ENCODE measurements around the gene SPECC1.
"Not testable (repeated sequence)": the region's sequence is repeated elsewhere in the genome, so short reads cannot be mapped to it uniquely, and the experiment has no call there.

Gene SPECC1

DNA sequence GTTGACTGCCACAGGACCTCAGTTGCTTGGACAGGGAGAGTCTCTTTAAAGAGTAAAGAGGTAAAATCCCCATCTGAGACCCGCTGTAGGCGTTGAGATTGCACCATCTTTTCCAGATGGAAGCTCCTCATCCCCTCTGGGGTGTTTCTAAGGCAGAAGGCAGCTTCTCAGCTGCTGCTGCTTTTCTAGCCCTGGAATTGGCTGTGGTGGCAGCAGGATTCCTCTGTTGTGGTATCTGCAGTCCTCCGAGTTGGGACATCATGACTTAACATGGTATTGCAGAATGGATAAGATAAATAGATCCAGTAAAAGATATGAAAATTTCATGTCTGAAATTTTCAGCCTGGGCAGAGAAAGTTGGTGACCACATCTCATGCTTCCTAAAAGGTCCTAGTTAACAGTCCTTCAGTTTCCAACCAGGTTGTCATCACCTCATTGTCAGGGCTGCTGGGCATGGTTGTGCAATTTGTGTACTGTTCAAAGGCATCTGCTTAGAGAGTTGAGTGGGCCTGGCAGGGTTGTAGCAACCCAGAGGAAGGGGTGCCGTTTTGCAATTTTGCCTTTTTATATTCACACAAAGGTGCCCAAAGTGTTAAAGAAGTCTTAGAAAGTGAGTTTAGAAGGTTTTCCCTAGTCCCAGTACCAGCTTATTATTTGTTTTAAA, 150.4 kb downstream of the SPECC1 start:
- DNase-seq (ENCODE audit: low read depth), result no peak
- TF ChIP-seq, protein P1, sequence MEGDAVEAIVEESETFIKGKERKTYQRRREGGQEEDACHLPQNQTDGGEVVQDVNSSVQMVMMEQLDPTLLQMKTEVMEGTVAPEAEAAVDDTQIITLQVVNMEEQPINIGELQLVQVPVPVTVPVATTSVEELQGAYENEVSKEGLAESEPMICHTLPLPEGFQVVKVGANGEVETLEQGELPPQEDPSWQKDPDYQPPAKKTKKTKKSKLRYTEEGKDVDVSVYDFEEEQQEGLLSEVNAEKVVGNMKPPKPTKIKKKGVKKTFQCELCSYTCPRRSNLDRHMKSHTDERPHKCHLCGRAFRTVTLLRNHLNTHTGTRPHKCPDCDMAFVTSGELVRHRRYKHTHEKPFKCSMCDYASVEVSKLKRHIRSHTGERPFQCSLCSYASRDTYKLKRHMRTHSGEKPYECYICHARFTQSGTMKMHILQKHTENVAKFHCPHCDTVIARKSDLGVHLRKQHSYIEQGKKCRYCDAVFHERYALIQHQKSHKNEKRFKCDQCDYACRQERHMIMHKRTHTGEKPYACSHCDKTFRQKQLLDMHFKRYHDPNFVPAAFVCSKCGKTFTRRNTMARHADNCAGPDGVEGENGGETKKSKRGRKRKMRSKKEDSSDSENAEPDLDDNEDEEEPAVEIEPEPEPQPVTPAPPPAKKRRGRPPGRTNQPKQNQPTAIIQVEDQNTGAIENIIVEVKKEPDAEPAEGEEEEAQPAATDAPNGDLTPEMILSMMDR (IDR thresholded peaks at IDR 0.05; ENCODE audit: control insufficient read depth, extremely low read depth, insufficient read depth), result no peak
- H3K4me3 ChIP-seq (ENCODE audit: low read depth, low read length), result no peak overlapping the region

DNA sequence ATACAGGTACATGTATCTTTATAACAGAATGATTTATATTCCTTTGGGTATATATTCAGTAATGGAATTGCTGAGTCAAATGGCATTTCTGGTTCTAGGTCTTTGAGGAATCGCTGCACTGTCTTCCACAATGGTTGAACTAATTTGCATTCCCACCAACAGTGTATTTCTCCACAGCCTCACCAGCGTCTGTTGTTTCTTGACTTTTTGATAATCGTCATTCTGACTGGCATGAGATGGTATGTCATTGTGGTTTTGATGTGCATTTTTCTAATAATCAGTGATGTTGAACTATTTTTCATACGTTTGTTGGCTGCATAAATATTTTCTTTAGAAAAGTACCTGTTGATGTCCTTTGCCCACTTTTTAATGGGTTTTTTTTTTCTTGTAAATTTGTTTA, 156.4 kb downstream of the SPECC1 start:
- DNase-seq (ENCODE audit: low read depth); H3K4me3 ChIP-seq (ENCODE audit: low read depth, low read length): not testable (repeated sequence)

DNA sequence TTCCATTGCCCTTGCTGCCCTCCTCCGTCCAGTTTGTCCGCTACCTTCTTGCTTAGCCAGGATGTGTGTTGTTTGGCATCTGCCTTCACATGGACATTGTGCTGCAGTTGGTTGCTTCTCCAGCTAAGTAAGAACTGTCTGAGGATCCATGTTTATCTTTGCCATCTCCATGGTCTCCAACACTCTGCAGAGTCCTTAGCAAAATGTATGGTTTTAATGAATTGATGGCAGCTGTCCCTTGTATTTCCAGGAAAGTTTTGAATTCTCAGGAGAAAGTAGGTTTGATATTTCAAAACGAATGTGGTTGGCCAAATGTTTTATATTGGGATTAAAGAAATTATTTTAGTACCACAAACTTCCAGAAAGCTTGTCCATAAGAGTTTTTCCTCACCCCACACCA, 160.9 kb downstream of the SPECC1 start:
- no peak overlapping the region for H3K4me3 ChIP-seq (ENCODE audit: low read depth, low read length)
- TF ChIP-seq, protein P1 (IDR thresholded peaks at IDR 0.05; ENCODE audit: control insufficient read depth, extremely low read depth, insufficient read depth), result no peak
- no peak for DNase-seq (ENCODE audit: low read depth)

DNA sequence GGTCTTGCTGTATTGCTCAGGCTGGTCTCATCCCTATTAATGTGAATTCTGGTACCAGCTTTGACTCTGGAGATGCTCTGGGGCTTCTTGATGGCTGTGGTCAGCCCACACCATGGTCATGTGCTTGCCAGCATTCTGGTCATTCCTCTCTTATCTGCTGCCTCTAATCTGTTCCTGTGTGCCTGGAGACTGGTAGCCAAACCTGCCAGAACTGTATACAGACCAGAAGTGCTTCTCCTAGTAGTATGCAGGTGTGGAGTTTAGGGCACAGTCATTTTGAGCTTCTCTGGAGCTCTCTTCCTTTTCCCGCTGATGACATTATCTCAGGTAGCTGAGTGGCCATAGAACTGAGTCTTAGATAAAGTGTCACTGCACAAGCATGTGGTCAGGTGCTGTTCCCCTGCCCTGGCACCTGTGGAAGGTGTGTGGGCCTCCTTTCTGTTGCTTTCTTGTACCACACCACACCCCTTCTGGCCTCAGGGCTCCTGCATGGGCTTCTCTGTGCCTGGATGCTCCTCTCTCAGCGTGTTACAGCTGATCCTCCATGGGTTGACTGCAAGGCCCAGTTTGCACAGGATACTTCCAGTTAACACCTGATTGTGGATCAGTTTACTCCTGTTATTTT, 162.7 kb downstream of the SPECC1 start:
- no peak overlapping the region for H3K4me3 ChIP-seq (ENCODE audit: low read depth, low read length)
- TF ChIP-seq, protein P1 (IDR thresholded peaks at IDR 0.05; ENCODE audit: control insufficient read depth, extremely low read depth, insufficient read depth), result no peak
- DNase-seq (ENCODE audit: low read depth), result no peak

DNA sequence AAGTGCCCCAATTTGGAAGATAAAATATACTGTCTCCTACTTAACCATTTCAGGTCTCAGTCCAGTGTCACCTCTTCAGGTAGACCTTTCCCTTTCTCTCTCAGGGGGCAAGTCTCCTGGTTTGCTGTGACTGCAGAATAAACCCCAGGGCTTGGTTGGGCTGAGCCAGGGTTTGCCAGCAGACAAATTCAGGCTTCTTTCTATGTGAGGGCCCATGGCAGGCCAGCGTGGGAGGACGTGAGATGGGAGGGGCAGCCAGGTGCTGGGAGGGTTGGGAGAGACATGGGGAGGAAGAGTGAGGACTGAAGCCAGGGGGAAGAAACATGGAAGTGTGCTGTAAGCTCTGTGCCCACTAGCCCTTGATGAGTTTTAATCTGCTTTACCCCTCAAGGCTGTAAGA, 163.2 kb downstream of the SPECC1 start:
- no peak for DNase-seq (ENCODE audit: low read depth)
- TF ChIP-seq, protein P1 (IDR thresholded peaks at IDR 0.05; ENCODE audit: control insufficient read depth, extremely low read depth, insufficient read depth), result no peak
- H3K4me3 ChIP-seq (ENCODE audit: low read depth, low read length), result no peak overlapping the region

DNA sequence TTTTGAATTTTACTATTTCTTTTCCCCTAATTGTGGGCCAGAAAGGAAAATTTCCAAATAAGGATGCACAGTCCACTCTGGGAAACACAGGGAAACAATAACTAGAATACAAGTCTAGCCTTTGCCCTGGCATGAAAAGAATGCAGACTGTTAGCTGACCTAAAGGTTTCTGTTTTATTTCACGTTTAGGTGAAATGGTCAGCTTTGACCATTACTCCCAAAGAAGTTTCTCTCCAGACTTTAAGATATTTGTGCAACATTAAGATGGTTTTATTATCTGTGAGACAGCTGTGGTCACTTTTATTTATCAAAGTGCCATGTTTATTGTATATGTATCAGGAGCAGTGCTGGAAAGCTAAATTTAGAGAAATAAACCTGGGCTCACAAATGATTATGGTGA, 163.9 kb downstream of the SPECC1 start:
- H3K4me3 ChIP-seq (ENCODE audit: low read depth, low read length), result no peak overlapping the region
- no peak for DNase-seq (ENCODE audit: low read depth)
- TF ChIP-seq, protein P1 (IDR thresholded peaks at IDR 0.05; ENCODE audit: control insufficient read depth, extremely low read depth, insufficient read depth), result no peak

DNA sequence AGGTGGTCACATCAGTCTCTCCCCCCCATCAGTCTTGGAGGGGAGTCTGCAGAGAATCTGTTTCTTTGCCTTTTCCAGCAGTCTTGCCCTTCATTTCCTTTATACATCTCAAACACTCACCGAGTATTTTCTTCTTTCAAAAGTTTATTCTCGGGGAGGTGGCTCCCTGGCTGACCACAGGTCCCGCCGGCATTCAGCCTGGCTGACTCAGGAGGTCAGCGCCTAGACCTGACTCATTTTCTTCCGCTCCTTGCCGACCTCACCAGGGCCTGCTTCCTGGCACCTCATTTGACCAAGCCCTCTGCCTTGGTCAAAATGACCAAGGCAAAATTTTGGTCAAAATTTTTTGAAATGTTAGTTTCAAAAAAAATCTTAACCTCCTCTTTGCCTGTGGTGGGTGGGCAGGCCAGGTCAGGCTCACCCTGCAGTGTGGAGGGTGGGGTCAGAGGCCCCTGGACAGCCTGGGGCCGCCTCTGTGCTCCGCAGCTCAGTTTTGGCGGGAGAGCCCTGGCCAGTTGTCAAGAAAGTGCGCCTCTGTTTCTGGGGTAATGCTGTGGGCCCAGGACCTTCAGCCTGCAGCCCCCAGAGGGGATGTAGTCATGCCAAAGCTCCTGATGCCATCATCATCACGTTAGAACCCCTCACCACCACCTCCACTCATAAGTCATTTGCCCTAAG, 165.6 kb downstream of the SPECC1 start:
- no peak overlapping the region for H3K4me3 ChIP-seq (ENCODE audit: low read depth, low read length)
- no peak for DNase-seq (ENCODE audit: low read depth)
- TF ChIP-seq, protein P1 (IDR thresholded peaks at IDR 0.05; ENCODE audit: control insufficient read depth, extremely low read depth, insufficient read depth), result no peak
